Vagina (tissue), 2 donors: Measurements from ENCODE around the gene RNF4. TPM values are rescaled to one million over a fixed set of nuclear protein-coding genes. Genes with fewer than 3 reads are reported as not detected.

ENCODE experiments used
- DNase-seq, 2 donors: peaks; one replicate each; pipeline ENCODE4 v3.0.0-alpha.2; 2017; ENCODE audit errors: extremely low spot score in 2 of 2
- H3K27ac ChIP-seq: fragments of 200-600 bp; sonication (generic); one replicate; pipeline ENCODE4 v1.5.1; 2019
- H3K27me3 ChIP-seq: fragments of 200-600 bp; sonication (generic); one replicate; pipeline ENCODE4 v1.5.1; 2019
- H3K36me3 ChIP-seq, 2 donors: fragments of 200-600 bp; sonication (generic); one replicate each; pipeline ENCODE4 v1.5.1; 2017 to 2019
- H3K4me1 ChIP-seq: fragments of 200-600 bp; sonication (generic); one replicate; pipeline ENCODE4 v1.5.1; 2019
- H3K4me3 ChIP-seq, 2 donors: fragments of 200-600 bp; sonication (generic); 1 replicate in 1 of 2; 2 replicates in 1 of 2; pipeline ENCODE4 v1.5.1; 2016 to 2019
- H3K9me3 ChIP-seq: fragments of 200-600 bp; sonication (generic); one replicate; pipeline ENCODE4 v1.5.1; 2019
- CTCF ChIP-seq, 3 experiments: fragments of 450-650 bp in 2 of 3; fragments of 200-600 bp in 1 of 3; sonication (generic) in 1 of 3; IDR thresholded peaks; one replicate each; pipeline ENCODE4 v1.5.1; 2017 to 2019; ENCODE audit warnings: antibody characterized with exemption in 3 of 3, mild to moderate bottlenecking in 2 of 3, moderate library complexity in 2 of 3
- POLR2A ChIP-seq, 2 donors: fragments of 450-650 bp; IDR thresholded peaks; one replicate each; pipeline ENCODE4 v1.6.1; 2017; ENCODE audit warnings: antibody characterized with exemption in 2 of 2, mild to moderate bottlenecking in 2 of 2, moderate library complexity in 2 of 2
- POLR2AphosphoS5 ChIP-seq, 2 donors: sonication (generic); formaldehyde crosslinking; IDR thresholded peaks; one replicate each; pipeline ENCODE4 v1.9.0; 2017; ENCODE audit warnings: antibody characterized with exemption in 2 of 2, mild to moderate bottlenecking in 2 of 2, low read depth in 1 of 2; ENCODE audit not compliant: insufficient read depth in 1 of 2
- intact Hi-C: fragments of 100-400 bp; cut with DNase I; formaldehyde crosslinking; loops from one replicate; pipeline ENCODE4 v1.15.1; 2023
- total RNA-seq: library from RNA; depleted of rRNA; stranded (reverse); fragments of >200 nt; gene quantifications from one replicate; pipeline ENCODE4 v1.2.3, GENCODE V29; 2016

Gene RNF4
- total RNA-seq, 1 donor from 2014 or later: 30.2 TPM

GRCh38 chr4:2443061-2443730 lies 25.7 kb upstream of the RNF4 start:
- no peaks in the 10 kb centered on the region for H3K36me3 ChIP-seq
- TF ChIP-seq POLR2A (IDR thresholded peaks at IDR 0.05) (no peak), POLR2AphosphoS5 (IDR thresholded peaks at IDR 0.05; ENCODE audit: insufficient read depth in 1 of 2, low read depth in 1 of 2) (no peak), CTCF (IDR thresholded peaks at IDR 0.05) (no peak)
- no peaks in the 10 kb centered on the region for H3K27me3 ChIP-seq
- no peak overlapping the region for H3K4me3 ChIP-seq
- no peak overlapping the region for H3K27ac ChIP-seq
- H3K9me3 ChIP-seq: no peaks in the 10 kb centered on the region
- intact Hi-C loops: no loop called here
- DNase-seq: no peak
- no peaks in the 10 kb centered on the region for H3K4me1 ChIP-seq

GRCh38 chr4:2443956-2444740 lies 24.8 kb upstream of the RNF4 start:
- TF ChIP-seq POLR2A (IDR thresholded peaks at IDR 0.05) (no peak), CTCF (IDR thresholded peaks at IDR 0.05) (no peak), POLR2AphosphoS5 (IDR thresholded peaks at IDR 0.05; ENCODE audit: insufficient read depth in 1 of 2, low read depth in 1 of 2) (no peak)
- intact Hi-C loops: no loop called here

GRCh38 chr4:2445130-2445529 lies 23.8 kb upstream of the RNF4 start:
- Histone ChIP-seq H3K4me3 (no peak overlapping the region), H3K36me3 (no peaks in the 10 kb centered on the region), H3K27me3 (no peaks in the 10 kb centered on the region), H3K9me3 (no peaks in the 10 kb centered on the region), H3K27ac (no peak overlapping the region), H3K4me1 (no peaks in the 10 kb centered on the region)
- TF ChIP-seq POLR2A (IDR thresholded peaks at IDR 0.05) (no peak), POLR2AphosphoS5 (IDR thresholded peaks at IDR 0.05; ENCODE audit: insufficient read depth in 1 of 2, low read depth in 1 of 2) (no peak), CTCF (IDR thresholded peaks at IDR 0.05) (no peak)
- DNase-seq: no peak
- intact Hi-C loops: no loop called here

More at GRCh38 chr4:2443956-2444740, 24.8 kb upstream of the RNF4 start:
- Histone ChIP-seq H3K9me3 (no peaks in the 10 kb centered on the region), H3K27ac (no peak overlapping the region), H3K4me3 (no peak overlapping the region), H3K36me3 (no peaks in the 10 kb centered on the region), H3K27me3 (no peaks in the 10 kb centered on the region), H3K4me1 (no peaks in the 10 kb centered on the region)
- DNase-seq: no peak

- intact Hi-C loops: no loop called here
- Histone ChIP-seq H3K4me1 (no peaks in the 10 kb centered on the region), H3K4me3 (no peak overlapping the region), H3K27ac (no peak overlapping the region), H3K36me3 (no peaks in the 10 kb centered on the region), H3K9me3 (no peaks in the 10 kb centered on the region), H3K27me3 (no peaks in the 10 kb centered on the region)
- DNase-seq: no peak
- TF ChIP-seq CTCF (IDR thresholded peaks at IDR 0.05) (no peak), POLR2A (IDR thresholded peaks at IDR 0.05) (no peak), POLR2AphosphoS5 (IDR thresholded peaks at IDR 0.05; ENCODE audit: insufficient read depth in 1 of 2, low read depth in 1 of 2) (no peak)
Observed at GRCh38 chr4:2445571-2445970, 23.3 kb upstream of the RNF4 start.
